Liver (tissue), 9 donors: ENCODE data around the gene MRPL3. TPM values are rescaled to one million over a fixed set of nuclear protein-coding genes. Genes with fewer than 3 reads are reported as not detected.

ENCODE experiments used
- DNase-seq: peaks from one replicate; pipeline ENCODE4 v3.0.0-alpha.2; 2017; ENCODE audit warnings: low spot score
- H3K27ac ChIP-seq, 2 donors: one replicate each; pipeline ENCODE4 v1.7.0; 2013; ENCODE audit warnings: inconsistent platforms in 2 of 2, low read length in 2 of 2, control low read depth in 1 of 2, low read depth in 1 of 2, mild to moderate bottlenecking in 1 of 2
- H3K27me3 ChIP-seq, 4 donors: one replicate each; pipeline versions ENCODE4 v1.6.1 to v1.7.0; 2013; ENCODE audit warnings: low read length in 3 of 4, inconsistent platforms in 1 of 4, mild to moderate bottlenecking in 1 of 4, moderate library complexity in 1 of 4; ENCODE audit not compliant: control insufficient read depth in 4 of 4, insufficient read depth in 4 of 4
- H3K36me3 ChIP-seq, 4 donors: one replicate each; pipeline versions ENCODE4 v1.6.1 to v1.7.0; 2013; ENCODE audit warnings: low read length in 3 of 4, mild to moderate bottlenecking in 3 of 4, low read depth in 1 of 4, moderate library complexity in 1 of 4; ENCODE audit not compliant: control insufficient read depth in 4 of 4, insufficient read depth in 3 of 4
- H3K4me1 ChIP-seq, 4 donors: one replicate each; pipeline versions ENCODE4 v1.6.1 to v1.7.0; 2013; ENCODE audit warnings: low read length in 3 of 4, mild to moderate bottlenecking in 3 of 4, moderate library complexity in 1 of 4; ENCODE audit not compliant: control insufficient read depth in 4 of 4, insufficient read depth in 4 of 4
- H3K4me3 ChIP-seq, 3 donors: one replicate each; pipeline versions ENCODE4 v1.6.1 to v1.7.0; 2013; ENCODE audit warnings: low read length in 3 of 3, control low read depth in 1 of 3, low read depth in 1 of 3, mild to moderate bottlenecking in 1 of 3
- H3K9ac ChIP-seq, 2 donors: one replicate each; pipeline ENCODE4 v1.7.0; 2013; ENCODE audit warnings: low read length in 2 of 2, mild to moderate bottlenecking in 2 of 2, moderate library complexity in 2 of 2, control low read depth in 1 of 2, low read depth in 1 of 2
- H3K9me3 ChIP-seq, 4 donors: one replicate each; pipeline versions ENCODE4 v1.6.1 to v1.7.0; 2013; ENCODE audit warnings: low read length in 3 of 4; ENCODE audit not compliant: control insufficient read depth in 4 of 4
- ATF3 ChIP-seq: IDR thresholded peaks from 2 replicates; pipeline ENCODE4 v1.6.1; 2016; ENCODE audit warnings: antibody characterized with exemption
- CTCF ChIP-seq: fragments of 150-350 bp; IDR thresholded peaks from 2 replicates; pipeline ENCODE4 v1.5.1; 2017; ENCODE audit warnings: improper control_type of control experiment, low read depth, low read length; ENCODE audit not compliant: missing input control
- EGR1 ChIP-seq, 2 donors: IDR thresholded peaks; 2 replicates each; pipeline ENCODE4 v1.6.1; 2016 to 2018; ENCODE audit warnings: antibody characterized with exemption in 2 of 2, low read depth in 2 of 2
- FOXA1 ChIP-seq: IDR thresholded peaks from 2 replicates; pipeline ENCODE4 v1.6.1; 2016; ENCODE audit warnings: antibody characterized with exemption
- FOXA2 ChIP-seq: IDR thresholded peaks from 2 replicates; pipeline ENCODE4 v1.6.1; 2016; ENCODE audit warnings: antibody characterized with exemption
- GABPA ChIP-seq, 2 donors: IDR thresholded peaks in 1 of 2; conservative IDR thresholded peaks in 1 of 2; 2 replicates each; pipeline ENCODE4 v1.6.1; 2016; ENCODE audit warnings: antibody characterized with exemption in 2 of 2, mild to moderate bottlenecking in 1 of 2, moderate library complexity in 1 of 2
- HNF4A ChIP-seq, 2 donors: conservative IDR thresholded peaks; 2 replicates each; pipeline ENCODE4 v1.6.1; 2016; ENCODE audit warnings: antibody characterized with exemption in 2 of 2, mild to moderate bottlenecking in 2 of 2
- HNF4G ChIP-seq: IDR thresholded peaks from 2 replicates; pipeline ENCODE4 v1.6.1; 2016; ENCODE audit warnings: antibody characterized with exemption
- JUND ChIP-seq, 2 donors: IDR thresholded peaks; 2 replicates each; pipeline ENCODE4 v1.6.1; 2016; ENCODE audit warnings: antibody characterized with exemption in 2 of 2
- MAX ChIP-seq: IDR thresholded peaks from 2 replicates; pipeline ENCODE4 v1.6.1; 2016; ENCODE audit warnings: antibody characterized with exemption
- NR2F2 ChIP-seq: IDR thresholded peaks from 2 replicates; pipeline ENCODE4 v1.6.1; 2016; ENCODE audit warnings: antibody characterized with exemption
- RAD21 ChIP-seq, 2 donors: IDR thresholded peaks; 2 replicates each; pipeline ENCODE4 v1.6.1; 2016; ENCODE audit warnings: antibody characterized with exemption in 2 of 2, mild to moderate bottlenecking in 2 of 2
- REST ChIP-seq: IDR thresholded peaks from 2 replicates; pipeline ENCODE4 v1.6.1; 2016; ENCODE audit warnings: antibody characterized with exemption, mild to moderate bottlenecking
- RXRA ChIP-seq, 2 donors: IDR thresholded peaks; 2 replicates each; pipeline ENCODE4 v1.6.1; 2017 to 2018; ENCODE audit warnings: antibody characterized with exemption in 2 of 2, mild to moderate bottlenecking in 1 of 2
- SP1 ChIP-seq: IDR thresholded peaks from 2 replicates; pipeline ENCODE4 v1.6.1; 2018; ENCODE audit warnings: antibody characterized with exemption, mild to moderate bottlenecking
- TAF1 ChIP-seq: conservative IDR thresholded peaks from 2 replicates; pipeline ENCODE4 v1.6.1; 2016; ENCODE audit warnings: antibody characterized with exemption, mild to moderate bottlenecking
- YY1 ChIP-seq: IDR thresholded peaks from 2 replicates; pipeline ENCODE4 v1.6.1; 2016; ENCODE audit warnings: antibody characterized with exemption, mild to moderate bottlenecking
- ZBTB33 ChIP-seq: IDR thresholded peaks from 2 replicates; pipeline ENCODE4 v1.6.1; 2016; ENCODE audit warnings: antibody characterized with exemption
- WGBS: extraction: QIAGEN DNeasy Blood & Tissue Kit; methylation state at CpG from one replicate; pipeline ENCODE4 v1.1.7; 2013; 5-methylcytosine and 5-hydroxymethylcytosine counted together
- polyA plus RNA-seq, 2 donors: library from polyadenylated mRNA; stranded (reverse) in 1 of 2; unstranded in 1 of 2; fragments of 200-250 nt in 1 of 2; fragments of >200 nt in 1 of 2; fragmentation: Nextera tagmentation in 1 of 2; extraction: Ambion mirVana in 1 of 2; gene quantifications; one replicate each; pipeline versions ENCODE4 v1.2.1 to v1.2.3, GENCODE V29; 2013 to 2015
- total RNA-seq, 2 donors: library from RNA; depleted of rRNA; stranded (reverse); fragments of >200 nt; gene quantifications; one replicate each; pipeline ENCODE4 v1.2.3, GENCODE V29; 2014
- donor health status: healthy.
- donor health status: healthy.
- donor health status: healthy.
- donor health status: healthy.
- donor health status: healthy.

Gene MRPL3
- total and polyA plus RNA-seq, 4 donors: 35.7 to 52.9 (median 47.6) TPM

GRCh38 chr3:131435000-131435399 is 67.8 kb downstream of the MRPL3 start:
- Histone ChIP-seq H3K4me1 (no peaks in the 10 kb centered on the region), H3K36me3 (no peaks in the 10 kb centered on the region), H3K27ac (no peak overlapping the region), H3K4me3 (no peak overlapping the region), H3K27me3 (no peaks in the 10 kb centered on the region), H3K9me3 (no peaks in the 10 kb centered on the region), H3K9ac (no peak overlapping the region)
- DNase-seq: no peak
- 97% methylated on average over 1 of the region's 1 CpG for WGBS
- no peak for TF ChIP-seq REST
- TF ChIP-seq RAD21 (IDR thresholded peaks at IDR 0.05): no peak
- no peak for TF ChIP-seq ATF3
- no peak for TF ChIP-seq GABPA (IDR thresholded peaks at IDR 0.05 in 1 of 2, conservative IDR thresholded peaks at IDR 0.05 in 1 of 2)
- no peak for TF ChIP-seq FOXA2
- TF ChIP-seq CTCF: no peak
- TF ChIP-seq ZBTB33: no peak
- no peak for TF ChIP-seq RXRA (IDR thresholded peaks at IDR 0.05)
- no peak for TF ChIP-seq HNF4A (conservative IDR thresholded peaks at IDR 0.05)
- TF ChIP-seq MAX: no peak
- TF ChIP-seq EGR1 (IDR thresholded peaks at IDR 0.05; ENCODE audit: low read depth in 2 of 2): no peak
- no peak for TF ChIP-seq FOXA1
- TF ChIP-seq YY1: no peak
- TF ChIP-seq JUND (IDR thresholded peaks at IDR 0.05): no peak
- TF ChIP-seq TAF1: no peak
- no peak for TF ChIP-seq NR2F2
- no peak for TF ChIP-seq SP1
- no peak for TF ChIP-seq HNF4G
